NCI-H2029 (cell line): ENCODE results near the gene CNNM3.
"Not testable (repeated sequence)": the region's sequence is repeated elsewhere in the genome, so short reads cannot be mapped to it uniquely, and the experiment has no call there.

Experiments
- DNase-seq: peaks from one replicate; lab custom pipeline; 2025; lab: John Stamatoyannopoulos, UW

Gene CNNM3

GRCh38 chr2:96799623-96799935, 16.5 kb upstream of the CNNM3 start:
- no peak for DNase-seq

GRCh38 chr2:96800061-96801004, 15.7 kb upstream of the CNNM3 start:
- no peak for DNase-seq

GRCh38 chr2:96801005-96801785, 14.9 kb upstream of the CNNM3 start:
- peak; percentile 63 for DNase-seq

- DNase-seq, result no peak
Measured at GRCh38 chr2:96801786-96802595, 14.1 kb upstream of the CNNM3 start.

GRCh38 chr2:96802721-96803120, 13.3 kb upstream of the CNNM3 start:
- DNase-seq, result no peak

GRCh38 chr2:96804986-96805385, 11.1 kb upstream of the CNNM3 start:
- DNase-seq, result no peak

- not testable (repeated sequence) for DNase-seq
Measured at GRCh38 chr2:96805946-96806345, 10.1 kb upstream of the CNNM3 start.

- no peak for DNase-seq
Measured at GRCh38 chr2:96806468-96807126, 9.5 kb upstream of the CNNM3 start.

- DNase-seq, result no peak
Measured at GRCh38 chr2:96807127-96807471, 9.0 kb upstream of the CNNM3 start.

GRCh38 chr2:96808176-96808837, 7.8 kb upstream of the CNNM3 start:
- DNase-seq, result no peak

GRCh38 chr2:96809216-96809882, 6.7 kb upstream of the CNNM3 start:
- DNase-seq, result no peak

- no peak for DNase-seq
Measured at GRCh38 chr2:96809951-96810782, 5.9 kb upstream of the CNNM3 start.

GRCh38 chr2:96810783-96811192, 5.3 kb upstream of the CNNM3 start:
- no peak for DNase-seq

- no peak for DNase-seq
Measured at GRCh38 chr2:96811917-96812316, 4.2 kb upstream of the CNNM3 start.

- DNase-seq, result no peak
Measured at GRCh38 chr2:96813656-96814055, 2.4 kb upstream of the CNNM3 start.

- DNase-seq, result no peak
Measured at GRCh38 chr2:96815326-96816126, 542 bp upstream of the CNNM3 start.

- DNase-seq, result no peak
Measured at GRCh38 chr2:96816836-96817702, 1.0 kb downstream of the CNNM3 start.

GRCh38 chr2:96817882-96818281, 1.8 kb downstream of the CNNM3 start:
- DNase-seq, result no peak
